HG02798 (cell line): ENCODE results near the gene A2M.
"Not testable (repeated sequence)": the region's sequence is repeated elsewhere in the genome, so short reads cannot be mapped to it uniquely, and the experiment has no call there.

Experiments
- ATAC-seq: cut with Tn5 transposase; IDR thresholded peaks from one replicate; pipeline ENCODE4 v1.9.1; 2021; ENCODE audit warnings: mild to moderate bottlenecking; ENCODE audit not compliant: unreplicated experiment, poor library complexity

A2M gene

DNA sequence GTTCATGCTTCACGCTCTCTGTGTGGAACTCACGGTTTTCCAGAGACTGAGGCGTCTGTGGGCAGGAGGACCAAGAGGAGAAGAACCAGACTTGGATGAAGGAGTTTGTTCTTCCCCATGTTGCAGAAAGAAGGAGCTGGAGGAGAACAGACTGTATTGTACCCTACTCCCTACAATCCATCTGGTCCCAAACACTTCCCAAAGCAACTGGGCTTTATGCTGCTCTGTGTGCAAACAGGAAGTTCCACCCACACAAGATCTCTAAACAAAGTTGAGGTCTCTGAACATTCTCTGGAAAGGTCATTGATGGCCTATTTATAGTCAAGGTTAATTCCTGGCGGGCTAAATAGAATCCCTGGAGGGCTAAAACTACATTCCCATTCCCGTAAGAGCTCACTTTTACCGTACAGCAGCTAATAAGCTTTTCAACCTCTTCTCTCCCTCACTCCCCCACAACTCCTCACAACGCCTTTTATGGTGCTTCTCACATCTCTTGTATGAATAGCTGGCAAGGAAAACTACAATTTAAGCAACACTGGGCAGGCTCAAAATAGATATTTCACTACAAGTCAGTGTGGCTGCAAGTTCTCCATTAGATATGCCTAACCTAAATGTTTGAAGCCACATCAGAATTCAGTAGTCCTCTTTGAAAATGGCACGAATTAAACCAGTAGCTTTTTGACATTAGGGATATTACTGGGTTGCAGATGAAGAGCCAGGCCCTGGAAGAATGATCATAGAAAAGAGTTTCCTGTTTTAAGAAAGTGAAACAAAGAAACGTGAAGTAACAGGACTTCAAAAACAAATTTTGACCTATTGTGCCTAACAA lies at the start of gene A2M:
Gene A2M, minus strand, starts transcription at position 189 of the 829 bp plus-strand sequence. Its CDS starts 70 bp downstream, at position 119.
- no peak for ATAC-seq

DNA sequence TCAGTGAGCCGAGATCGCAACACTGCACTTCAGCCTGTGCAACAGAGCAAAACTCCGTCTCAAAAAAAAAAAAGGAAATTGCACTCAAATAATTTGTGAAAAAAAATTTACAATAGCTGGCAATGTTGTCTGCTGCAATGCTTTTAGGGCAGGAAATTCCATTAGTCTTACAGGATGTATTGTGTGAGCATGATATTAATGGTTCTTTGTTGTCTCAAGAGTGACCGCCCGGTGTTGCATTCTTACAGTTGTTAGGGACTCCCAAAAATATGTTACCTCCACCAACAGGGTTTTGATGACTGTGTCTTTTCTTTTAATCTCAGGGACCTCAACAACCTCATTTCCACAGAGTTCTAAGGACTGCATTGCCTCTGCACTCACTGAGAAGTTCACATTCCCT lies 47.7 kb upstream of the A2M start:
- ATAC-seq, result no peak

DNA sequence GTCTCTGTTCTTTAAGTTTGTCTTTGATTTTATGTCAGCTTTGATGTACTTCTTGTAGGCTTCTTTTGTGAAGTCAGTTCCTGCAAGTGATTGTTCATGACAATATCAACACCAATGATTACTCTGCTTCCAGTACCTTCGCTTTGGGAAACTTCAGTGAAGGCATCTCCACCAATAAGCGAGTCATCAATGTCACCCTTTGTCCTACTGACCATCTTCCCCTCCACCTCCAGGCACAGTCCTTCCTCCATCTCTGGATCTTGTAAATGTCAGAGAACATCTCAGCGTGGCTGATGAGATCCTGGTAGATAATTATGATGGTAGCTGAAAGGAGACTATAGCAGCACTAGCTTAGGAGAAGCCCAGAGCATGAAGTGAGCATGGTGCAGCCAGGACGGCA lies 40.4 kb upstream of the A2M start:
- no peak for ATAC-seq

DNA sequence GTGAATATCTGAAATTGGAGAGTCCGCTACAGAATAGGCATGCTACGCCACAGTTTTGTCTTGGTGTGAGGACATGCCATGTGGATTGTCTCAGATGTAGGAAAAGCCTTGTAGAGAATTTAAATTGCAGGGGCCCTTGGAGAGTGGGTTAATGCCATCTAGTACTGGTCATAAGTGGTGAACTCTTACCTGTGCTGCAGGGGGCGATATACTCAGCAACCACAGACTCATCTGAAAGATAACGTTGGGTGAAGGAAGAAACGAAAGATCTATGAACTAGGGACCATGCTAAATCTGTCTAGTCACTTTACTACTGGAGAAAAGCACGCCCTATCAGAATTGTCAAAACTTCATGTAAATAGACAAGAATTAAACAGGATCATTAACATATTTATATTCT lies 33.7 kb upstream of the A2M start:
- ATAC-seq, result no peak

DNA sequence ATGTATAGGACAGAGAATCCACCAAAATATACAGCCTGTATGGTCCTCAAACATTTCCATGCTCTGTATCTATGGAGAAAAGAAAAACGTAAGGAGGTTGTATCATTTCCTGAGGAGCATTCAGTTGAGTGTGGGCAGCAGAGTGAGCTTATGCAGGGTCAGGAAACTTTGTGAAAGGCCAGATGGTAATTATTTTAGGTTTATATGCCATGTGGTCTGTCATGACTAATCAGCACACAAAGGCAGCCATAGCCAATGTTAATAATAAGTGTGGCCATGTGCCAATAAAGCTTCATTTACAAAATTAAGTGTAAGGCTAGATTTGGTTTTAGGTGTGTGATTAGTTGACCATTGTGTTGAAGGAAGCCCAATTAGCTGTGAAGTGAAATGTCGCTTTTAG lies 33.2 kb upstream of the A2M start:
- ATAC-seq, result no peak

DNA sequence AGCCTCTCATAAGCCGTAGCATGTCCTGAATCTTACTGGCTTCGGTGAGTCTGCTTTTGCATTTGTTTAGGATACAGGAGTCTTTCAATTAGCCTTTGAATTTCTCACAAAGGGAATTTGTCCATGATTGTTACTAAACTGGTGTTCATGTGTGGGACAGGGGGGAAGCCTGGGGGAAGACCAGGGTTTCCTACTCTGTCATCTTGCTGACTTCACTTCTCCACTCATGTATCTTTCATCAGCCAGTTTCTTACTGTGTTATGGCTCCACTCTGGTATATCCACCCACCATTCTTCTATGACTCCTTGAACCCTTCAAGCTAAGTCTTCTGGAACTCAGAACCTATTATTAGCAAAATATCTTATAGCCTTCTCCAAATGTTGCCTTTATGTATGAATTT lies 31.7 kb upstream of the A2M start:
- ATAC-seq, result no peak

DNA sequence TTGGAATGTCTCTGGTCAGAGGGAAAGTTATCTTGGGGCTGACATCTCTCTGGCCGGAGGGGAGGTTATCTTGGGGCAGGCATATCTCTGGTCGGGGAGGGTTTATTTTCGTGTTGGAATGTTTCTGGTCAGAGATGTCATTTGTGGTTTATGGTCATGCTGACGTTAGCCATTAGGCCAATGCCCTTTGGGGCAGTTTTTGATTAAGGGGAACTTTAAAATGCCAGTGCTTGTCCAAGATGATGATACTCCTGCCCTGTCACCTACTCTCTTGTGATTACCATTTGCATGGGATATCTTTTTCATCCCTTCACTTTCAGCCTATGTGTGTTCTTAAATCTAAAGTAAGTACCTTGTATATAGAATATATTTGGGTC lies 29.0 kb upstream of the A2M start:
- ATAC-seq, result no peak

DNA sequence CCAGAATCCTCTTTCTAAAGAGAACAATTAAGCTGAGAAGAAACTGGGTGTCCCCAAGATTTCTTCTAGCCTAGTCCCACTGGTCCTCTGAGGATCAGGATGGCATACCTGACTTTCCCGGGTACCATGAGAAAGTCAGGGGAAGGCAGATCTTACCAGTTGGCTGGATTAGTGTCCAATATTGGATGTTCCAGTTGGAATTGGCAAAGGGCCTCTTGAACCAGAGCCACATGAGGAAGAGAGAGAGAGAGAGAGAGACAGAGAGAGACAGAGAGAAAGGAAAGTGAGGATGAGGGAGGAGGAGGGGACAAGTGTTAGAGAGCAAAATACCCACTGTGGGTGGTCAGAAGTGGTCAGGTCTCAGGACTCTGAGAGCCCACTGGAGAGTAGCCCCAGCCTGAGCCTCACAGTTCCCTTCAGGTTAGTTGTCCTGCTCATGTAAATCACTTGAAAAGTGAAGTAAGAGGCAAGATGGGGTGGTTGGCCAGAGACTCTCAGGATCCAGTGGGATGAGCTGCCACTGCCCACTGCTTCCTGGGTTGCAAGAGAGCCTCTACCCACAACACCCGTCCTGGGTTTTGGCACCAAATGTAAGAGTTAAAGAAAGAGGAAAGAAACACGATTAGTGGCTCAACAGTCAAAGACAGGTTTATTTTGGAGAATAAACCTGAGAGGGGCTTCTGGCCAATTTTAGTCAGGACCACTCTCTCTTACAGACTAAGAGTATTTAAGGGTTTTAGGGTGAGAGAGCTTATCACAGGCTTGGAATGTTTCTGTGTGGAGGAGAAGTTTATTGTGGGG lies 28.4 kb upstream of the A2M start:
- ATAC-seq, result no peak

DNA sequence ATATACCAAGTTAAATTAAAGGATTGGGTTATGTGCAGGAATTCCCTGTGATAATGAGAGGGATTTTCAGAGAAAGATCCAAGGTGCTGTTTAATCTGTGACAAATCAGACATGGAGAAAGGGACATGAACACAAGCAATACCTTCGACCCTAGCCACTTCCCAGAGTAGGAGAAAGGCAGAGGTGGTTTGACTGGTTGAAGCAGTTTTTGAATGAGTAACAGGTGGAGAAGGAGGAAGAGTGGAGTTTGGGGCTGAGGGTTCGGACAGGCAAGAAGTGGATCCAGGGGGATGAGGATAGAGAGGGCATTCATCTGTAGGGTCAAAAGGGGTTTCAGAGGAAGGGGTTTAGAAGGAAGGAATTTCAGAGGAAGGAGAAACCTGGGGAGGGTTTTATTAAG lies 27.4 kb upstream of the A2M start:
- ATAC-seq, result no peak

DNA sequence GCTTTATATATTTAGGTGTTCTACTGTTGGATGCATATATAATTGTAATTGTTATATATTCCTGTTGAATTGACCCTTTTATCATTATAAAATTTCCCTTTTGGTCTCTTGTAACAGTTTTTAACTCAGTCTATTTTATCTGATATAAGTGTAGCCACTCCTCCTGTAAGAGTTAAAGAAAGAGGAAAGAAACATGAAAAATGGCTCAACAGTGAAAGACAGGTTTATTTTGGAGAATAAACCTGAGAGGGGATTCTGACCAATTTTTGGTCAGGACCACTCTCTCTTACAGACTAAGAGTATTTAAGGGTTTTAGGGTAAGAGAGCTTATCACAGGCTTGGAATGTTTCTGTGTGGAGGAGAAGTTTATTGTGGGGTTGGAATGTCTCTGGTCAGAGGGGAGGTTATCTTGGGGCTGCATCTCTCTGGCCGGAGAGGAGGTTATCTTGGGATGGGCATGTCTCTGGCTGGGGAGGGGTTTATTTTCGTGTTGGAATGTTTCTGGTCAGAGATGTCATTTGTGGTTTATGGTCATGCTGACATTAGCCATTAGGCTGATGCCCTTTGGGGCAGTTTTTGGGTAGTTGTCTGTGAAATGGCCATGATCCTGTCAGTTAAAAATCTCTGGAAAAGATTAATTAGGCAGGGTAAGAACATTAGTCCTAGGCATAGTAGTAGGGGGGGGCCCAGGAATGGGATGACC lies 24.0 kb upstream of the A2M start:
- not testable (repeated sequence) for ATAC-seq

DNA sequence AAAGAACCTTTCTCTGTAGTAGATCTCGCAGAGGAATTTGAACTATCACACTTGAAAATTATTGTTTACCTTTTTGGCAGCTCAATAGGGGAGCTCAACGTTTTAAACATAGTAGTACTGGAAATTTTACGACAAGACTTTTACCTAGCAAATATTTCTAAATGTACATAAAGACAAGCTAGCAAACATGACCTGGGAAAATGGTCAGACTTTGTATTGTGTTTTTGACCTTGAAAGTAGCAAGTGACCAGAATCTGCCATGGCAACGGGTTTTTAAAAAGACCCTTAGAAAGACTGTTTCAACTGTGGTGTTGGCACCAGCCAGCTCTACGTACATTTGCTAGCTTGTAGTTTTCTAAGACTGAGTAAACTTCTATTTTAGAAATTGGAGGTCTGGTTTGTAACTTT lies 20.2 kb upstream of the A2M start:
- no peak for ATAC-seq

DNA sequence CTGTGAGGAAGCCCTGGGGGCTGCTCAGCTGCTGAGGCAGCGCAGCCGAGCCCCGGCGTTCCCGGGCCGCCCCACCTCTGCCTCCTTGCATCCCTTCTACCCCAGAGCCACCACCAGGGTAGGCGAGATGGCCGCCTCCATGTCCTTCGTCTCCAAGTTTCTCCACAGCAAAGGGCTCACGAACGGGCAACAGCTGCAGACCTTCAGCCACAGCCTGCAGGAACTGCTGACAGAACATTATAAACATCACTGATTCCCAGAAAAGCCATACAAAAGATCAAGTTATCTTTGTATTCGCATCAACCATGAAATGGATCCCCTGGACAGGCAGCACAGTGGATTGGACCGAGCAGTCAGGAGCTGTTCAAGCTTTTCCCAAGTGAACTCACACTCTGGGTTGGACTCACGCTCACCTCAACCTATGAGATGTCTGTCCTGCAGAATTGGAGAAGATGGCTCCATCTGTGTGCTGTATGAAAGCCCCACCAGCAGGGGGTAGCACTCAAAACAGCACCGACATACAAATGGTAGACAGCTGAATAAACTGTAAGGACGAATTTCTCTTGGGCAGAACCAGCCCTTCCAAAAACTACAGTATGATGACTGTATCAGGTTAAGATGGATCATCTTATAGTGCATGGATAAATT lies 19.4 kb upstream of the A2M start:
- ATAC-seq, result no peak

DNA sequence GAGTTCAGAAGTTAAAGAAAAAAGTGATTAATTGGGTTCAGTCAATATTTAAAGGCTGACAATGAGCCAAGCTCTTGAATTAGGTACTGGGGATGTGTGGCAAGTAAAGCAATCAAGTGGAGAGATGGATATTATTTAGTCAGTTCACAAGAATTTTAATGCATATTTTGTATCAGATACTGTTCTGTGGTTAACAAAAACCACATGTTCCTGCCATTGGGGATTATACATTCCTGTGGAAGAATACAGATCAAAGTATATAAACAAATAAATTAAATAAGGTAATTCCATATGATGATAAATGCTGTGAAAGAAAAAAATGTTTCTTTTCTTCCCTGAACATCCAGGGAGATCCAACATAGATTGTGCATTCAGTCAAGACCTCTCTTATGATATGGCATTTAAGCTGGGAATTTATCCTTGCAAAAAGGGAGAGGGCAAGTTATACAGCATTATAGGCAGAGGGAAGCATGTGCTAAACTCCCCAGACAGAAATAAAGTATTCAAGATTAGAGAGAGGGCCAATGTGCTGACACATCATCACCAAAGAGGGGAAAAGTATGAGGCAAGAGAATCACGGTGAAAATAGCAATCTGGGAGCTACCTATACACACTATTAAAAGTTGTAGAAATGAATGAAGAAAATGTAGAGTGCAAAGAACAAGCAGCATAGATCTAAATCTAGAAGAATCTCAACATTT lies 17.6 kb upstream of the A2M start:
- ATAC-seq, result no peak

DNA sequence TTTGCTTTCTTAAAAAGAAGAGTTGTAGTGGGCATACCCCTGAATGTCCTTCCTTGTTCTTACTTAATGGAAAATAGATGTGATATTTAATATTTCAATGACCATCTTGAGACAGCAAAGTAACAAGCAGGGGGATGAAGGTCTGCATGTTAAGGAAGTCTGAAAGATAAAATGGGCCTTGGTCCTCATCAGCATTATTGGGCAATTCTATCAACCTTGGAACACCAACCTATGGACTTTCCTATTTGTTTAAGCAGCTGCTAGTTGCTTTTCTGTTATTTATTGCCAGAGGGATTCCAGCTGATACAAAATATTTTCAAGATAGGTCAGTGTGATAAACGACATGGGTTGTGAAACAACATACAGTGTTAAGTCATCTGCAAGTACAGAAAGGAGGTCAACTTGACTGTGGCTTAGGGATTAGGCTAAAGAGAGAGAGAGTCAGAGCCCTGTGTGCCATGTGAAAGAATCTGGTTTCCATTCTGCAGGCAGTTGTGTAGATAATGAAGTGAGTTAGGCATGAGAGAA lies 16.4 kb upstream of the A2M start:
- no peak for ATAC-seq

DNA sequence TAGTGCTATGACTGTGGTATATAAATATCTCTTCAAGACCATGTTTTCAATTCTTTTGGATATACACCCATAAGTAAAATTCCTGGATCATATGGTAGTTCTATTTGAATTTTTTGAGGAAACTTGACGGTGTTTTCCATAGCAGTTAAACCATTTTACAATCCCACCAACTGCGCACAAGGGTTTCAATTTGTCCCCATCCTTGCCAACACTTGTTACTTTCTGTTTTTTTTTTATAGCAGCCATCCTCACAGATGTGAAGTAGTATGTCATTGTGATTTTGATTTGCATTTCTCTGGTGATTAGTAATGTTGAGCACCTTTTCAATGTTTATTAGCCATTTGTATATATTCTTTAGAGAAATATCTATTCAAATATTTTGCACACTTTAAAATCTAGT lies 14.5 kb upstream of the A2M start:
- no peak for ATAC-seq

DNA sequence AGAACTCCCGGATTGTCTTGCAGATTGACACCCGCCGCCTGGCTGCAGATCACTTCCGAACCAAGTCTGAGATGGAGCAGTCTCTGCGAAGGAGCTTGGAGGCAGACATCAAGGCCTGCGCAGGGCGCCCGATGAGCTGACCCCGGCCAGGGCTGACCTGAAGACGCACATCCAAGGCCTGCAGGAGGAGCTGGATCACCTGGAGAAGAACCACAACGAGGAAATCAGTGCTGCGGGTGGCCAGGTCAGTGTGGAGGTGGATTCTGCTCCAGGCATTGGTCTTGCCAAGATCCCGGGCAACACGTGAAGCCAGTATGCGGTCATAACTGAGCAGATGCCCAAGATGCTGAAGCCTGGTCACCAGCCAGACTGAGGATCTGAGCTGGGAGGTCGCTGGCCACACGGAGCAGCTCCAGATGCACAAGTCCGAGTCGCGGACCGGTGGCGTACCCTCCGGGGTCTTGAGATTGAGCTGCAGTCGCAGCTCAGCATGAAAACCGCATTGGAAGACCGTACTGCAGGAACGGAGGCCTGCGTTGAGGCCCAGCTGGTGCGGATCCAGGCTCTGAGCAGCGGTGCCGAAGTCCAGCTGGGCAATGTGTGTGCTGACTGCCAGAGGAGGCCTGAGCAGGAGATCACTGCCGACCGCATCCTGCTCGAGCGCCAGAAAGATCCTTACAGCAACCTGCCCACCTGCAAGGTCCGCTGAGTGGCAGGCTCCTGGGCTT lies 12.4 kb upstream of the A2M start:
- no peak for ATAC-seq

DNA sequence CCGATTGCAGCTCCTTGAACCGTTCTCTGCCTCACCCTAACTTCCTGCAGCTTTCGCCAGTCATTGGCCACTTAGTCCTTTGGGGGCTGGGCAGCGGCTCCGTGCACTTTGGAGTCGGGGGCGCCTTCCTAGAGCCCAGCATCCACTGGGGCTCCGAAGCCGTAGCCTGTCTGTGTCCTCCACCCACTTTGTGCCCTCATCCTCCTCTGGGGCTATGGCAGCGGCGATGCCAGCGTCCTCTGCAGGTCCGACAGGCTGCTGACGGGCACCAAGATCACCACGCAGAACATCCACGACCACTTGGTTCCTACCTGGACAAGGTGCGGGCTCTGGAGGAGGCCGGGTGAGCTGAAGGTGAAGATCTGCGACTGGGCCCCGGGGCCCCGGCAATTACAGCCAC lies 11.8 kb upstream of the A2M start:
- no peak for ATAC-seq

DNA sequence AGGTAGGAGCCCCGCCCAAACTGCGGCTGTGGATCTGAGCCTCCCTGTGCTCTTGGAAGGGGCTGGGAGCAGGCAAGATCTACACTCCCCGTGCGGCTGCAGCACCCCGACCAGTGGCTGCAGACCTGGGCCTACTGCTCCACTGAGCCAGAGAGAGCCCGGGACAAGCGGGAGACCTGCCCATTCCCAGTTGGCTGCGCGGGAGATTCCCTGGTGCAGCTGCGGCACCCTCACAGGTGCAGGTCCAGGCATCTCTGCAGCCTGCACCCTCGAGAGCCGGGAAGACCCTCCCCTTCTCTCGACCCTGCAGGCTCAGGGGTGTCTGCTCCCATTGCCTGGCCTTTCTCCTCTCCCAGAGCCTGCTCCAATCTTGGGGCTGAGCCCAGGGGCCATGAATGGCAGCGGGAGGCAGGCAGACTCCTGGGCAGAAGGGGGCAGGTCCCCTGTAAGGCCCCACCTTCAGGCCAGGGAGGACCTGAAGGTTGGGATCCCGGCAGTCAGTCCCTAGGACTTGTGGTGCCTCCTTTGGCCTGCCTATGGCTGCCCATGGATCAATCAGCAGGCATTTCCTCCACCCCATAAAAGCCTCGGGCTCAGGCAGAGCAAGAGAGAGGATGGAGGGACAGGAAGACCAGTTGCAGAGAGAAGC lies 8.8 kb upstream of the A2M start:
- no peak for ATAC-seq
